Heart left ventricle (tissue), 16 donors: ENCODE measurements around the gene DNM3. TPM values are rescaled to one million over a fixed set of nuclear protein-coding genes. Genes with fewer than 3 reads are reported as not detected.

ENCODE experiments used
- ATAC-seq, 4 donors: fragments of 200-7000 bp; cut with Tn5 transposase; one replicate each; pipeline ENCODE4 v1.9.1; 2020 to 2022; ENCODE audit warnings: moderate library complexity in 4 of 4, mild to moderate bottlenecking in 3 of 4, moderate number of reproducible peaks in 1 of 4
- DNase-seq, 5 donors: peaks; one replicate each; pipeline ENCODE4 v3.0.0-alpha.2; 2020
- H3K27ac ChIP-seq, 12 donors: fragments of 200-600 bp; sonication (generic) in 4 of 12; one replicate each; pipeline versions ENCODE4 v1.5.0 to v1.8.0; 2016 to 2022; ENCODE audit warnings: mild to moderate bottlenecking in 2 of 12
- H3K27me3 ChIP-seq, 9 donors: fragments of 200-600 bp; sonication (generic) in 2 of 9; one replicate each; pipeline versions ENCODE4 v1.5.1 to v1.8.0; 2016 to 2022; ENCODE audit warnings: mild to moderate bottlenecking in 3 of 9
- H3K36me3 ChIP-seq, 9 donors: fragments of 200-600 bp; sonication (generic) in 2 of 9; one replicate each; pipeline versions ENCODE4 v1.5.0 to v1.8.0; 2018 to 2022; ENCODE audit warnings: mild to moderate bottlenecking in 2 of 9
- H3K4me1 ChIP-seq, 12 donors: fragments of 200-600 bp; sonication (generic) in 4 of 12; one replicate each; pipeline versions ENCODE4 v1.5.0 to v1.8.0; 2016 to 2022; ENCODE audit warnings: mild to moderate bottlenecking in 3 of 12
- H3K4me3 ChIP-seq, 12 donors: fragments of 200-600 bp; sonication (generic) in 4 of 12; one replicate each; pipeline versions ENCODE4 v1.5.0 to v1.8.0; 2017 to 2022; ENCODE audit warnings: mild to moderate bottlenecking in 9 of 12, moderate library complexity in 4 of 12
- H3K9me3 ChIP-seq, 12 donors: fragments of 200-600 bp; sonication (generic) in 4 of 12; one replicate each; pipeline versions ENCODE4 v1.5.0 to v1.8.0; 2016 to 2022; ENCODE audit warnings: mild to moderate bottlenecking in 1 of 12
- CTCF ChIP-seq, 12 donors: fragments of 200-600 bp; sonication (generic) in 4 of 12; IDR thresholded peaks; one replicate each; pipeline versions ENCODE4 v1.5.0 to v1.8.0; 2018 to 2022; ENCODE audit warnings: antibody characterized with exemption in 12 of 12, mild to moderate bottlenecking in 5 of 12
- POLR2A ChIP-seq, 2 donors: fragments of 450-650 bp; IDR thresholded peaks; one replicate each; pipeline ENCODE4 v1.6.1; 2017; ENCODE audit warnings: antibody characterized with exemption in 2 of 2, mild to moderate bottlenecking in 2 of 2, moderate library complexity in 2 of 2
- WGBS, 4 donors: extraction: QIAGEN DNeasy Blood & Tissue Kit in 2 of 4; methylation state at CpG; one replicate each; pipeline versions ENCODE4 v1.1.5 to v1.1.7; 2013 to 2018; 5-methylcytosine and 5-hydroxymethylcytosine counted together
- intact Hi-C, 10 donors: fragments of 100-400 bp; cut with DNase I; formaldehyde crosslinking; loops; one replicate each; pipeline versions ENCODE4 v1.11.1 to v1.14.2; 2022
- polyA plus RNA-seq, 2 donors: library from polyadenylated mRNA; stranded (reverse); fragments of 200-250 nt; gene quantifications; one replicate each; pipeline ENCODE4 v1.2.3, GENCODE V29; 2013
- total RNA-seq, 9 donors: library from RNA; depleted of rRNA in 2 of 9; stranded (reverse); fragments of >200 nt in 2 of 9; fragmentation: NEBNext Ultra II Directional in 3 of 9; extraction: Animal tissue kit (Norgen Biotek cat#: 25700) in 3 of 9; gene quantifications; one replicate each; pipeline versions ENCODE4 v1.1.0 to v1.2.4, GENCODE V29; 2016 to 2023
- donor health status: ischemic (EF 13 %, LVEDD 7.1; RV severe dilation, severe dysfunction).
- donor health status: healthy with polysubstance abuse.
- donor health status: DM: no; HTN: yes; CAD: no.
- donor health status: DM: no; HTN: no; CAD: no.
- donor health status: ischemic (EF 25% LVEDD 6.9; RV normal size, moderate dysfunction).
- donor health status: ischemic (EF 25% LVEDD 5.7; RV mildly dilated, moderate dysfunction).
- donor health status: healthy.
- donor health status: DM: yes; HTN: yes; CAD: no.
- donor health status: ischemic (EF 35%, LVEDD 5.7; RV mildly dilated, moderate dysfunction).
- donor health status: nonischemic (EF 11% LVEDD 7.7; RV severe dilation, severe dysfunction).
- donor health status: DM: yes; HTN: yes; CAD: no.
- donor health status: PGD.
- donor health status: ischemic (EF 29% LVEDD 5.4; RV normal size, mild dysfunction).
- donor health status: nonischemic (EF 23%, LVEDD 6.1; RV moderate dilation, normal function).

DNM3 gene
- total and polyA plus RNA-seq, 11 donors = 0.44 to 3.9 (median 1.9) TPM

DNA sequence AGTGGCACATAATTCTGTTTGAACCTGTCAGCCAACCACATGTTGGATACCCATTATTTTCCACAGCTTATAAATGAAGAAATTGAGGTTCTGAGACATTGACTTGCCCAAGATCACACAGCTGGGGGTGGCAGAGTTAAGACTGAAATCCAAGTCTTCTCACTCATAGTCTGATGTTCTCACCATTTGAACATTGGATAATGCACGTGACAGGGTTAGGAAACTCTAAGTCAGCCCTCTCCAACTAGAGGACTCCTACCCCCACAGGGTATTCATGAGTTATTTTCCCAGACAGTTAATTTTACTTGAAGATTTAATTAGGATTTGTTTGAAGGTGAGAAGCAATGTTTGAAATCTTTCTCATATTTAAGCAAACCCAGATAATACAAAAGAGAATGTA, 541.1 kb downstream of the DNM3 start:
- WGBS, 4 donors = 76 to 89% (median 82%) methylated on average over 1 of the region's 1 CpG
- DNase-seq (no peak), ATAC-seq (peak in 1 of 4 donors; percentile 52)
- intact Hi-C loops = no loop called here
- H3K27me3 ChIP-seq = no peaks in the 10 kb centered on the region
- no peak for TF ChIP-seq CTCF (IDR thresholded peaks at IDR 0.05)
- TF ChIP-seq POLR2A (IDR thresholded peaks at IDR 0.05) = no peak
- no peak overlapping the region for H3K4me3 ChIP-seq
- peaks cover 0 to 28% (median 7%) of the 10 kb centered on the region in 12 donors for H3K4me1 ChIP-seq
- H3K9me3 ChIP-seq = no peaks in the 10 kb centered on the region
- H3K36me3 ChIP-seq = no peaks in the 10 kb centered on the region
- peak overlapping the region in 1 of 12 donors; percentile 11 for H3K27ac ChIP-seq

DNA sequence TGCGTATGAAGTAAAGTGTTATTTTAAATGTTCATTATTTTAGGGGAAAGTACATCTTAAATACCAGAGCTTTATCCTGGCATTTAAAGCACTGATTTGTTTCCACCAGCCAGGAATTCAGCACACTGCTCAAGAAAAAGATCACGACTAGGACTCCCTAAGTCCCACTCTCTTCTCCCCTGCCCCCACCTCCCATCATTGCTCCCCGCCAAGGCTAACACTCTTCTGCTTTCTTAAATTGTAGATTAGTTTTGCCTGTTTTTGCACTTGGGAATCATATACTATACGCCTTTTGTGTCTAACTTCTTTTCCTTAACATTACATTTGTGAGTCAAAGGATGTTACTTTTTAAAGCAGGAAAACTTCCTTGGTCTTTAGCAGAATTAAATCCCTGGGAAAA, 541.7 kb downstream of the DNM3 start:
- Histone ChIP-seq H3K27ac (peak overlapping the region in 5 of 12 donors; percentile 1 to 51 (median 11)), H3K9me3 (no peaks in the 10 kb centered on the region), H3K27me3 (no peaks in the 10 kb centered on the region), H3K4me3 (peak overlapping the region in 2 of 12 donors; percentile 1 to 15), H3K4me1 (peaks cover 0 to 28% (median 7%) of the 10 kb centered on the region in 12 donors), H3K36me3 (no peaks in the 10 kb centered on the region)
- ATAC-seq (peak in 1 of 4 donors; percentile 42), DNase-seq (no peak)
- 65 to 75% (median 72%) methylated on average over 4 of the region's 4 CpGs for WGBS, 4 donors
- TF ChIP-seq CTCF (IDR thresholded peaks at IDR 0.05) = no peak
- no peak for TF ChIP-seq POLR2A (IDR thresholded peaks at IDR 0.05)
- intact Hi-C loops = no loop called here

DNA sequence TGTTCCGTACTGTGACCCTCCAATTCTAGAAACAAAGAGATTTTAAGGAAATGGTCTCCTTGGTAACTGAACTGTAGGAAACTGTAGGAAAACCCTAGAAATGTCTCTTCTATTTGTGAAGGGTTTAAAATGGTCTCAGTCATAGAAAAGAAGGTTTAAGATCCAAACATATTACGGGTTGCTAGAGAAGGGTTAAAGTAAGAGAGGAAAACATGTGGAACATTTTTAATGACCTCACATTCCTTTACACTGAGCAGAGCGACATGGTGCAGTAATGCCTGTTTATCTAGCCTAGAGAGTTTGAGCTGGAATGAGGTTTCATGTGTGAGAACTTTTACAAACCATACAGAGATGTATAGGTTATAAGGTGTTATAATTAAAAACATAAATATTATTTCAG, 542.2 kb downstream of the DNM3 start:
- no peak for DNase-seq
- intact Hi-C loops = no loop called here
- 23 to 45% (median 32%) methylated on average over 3 of the region's 3 CpGs for WGBS, 4 donors
- H3K9me3 ChIP-seq = no peaks in the 10 kb centered on the region
- ATAC-seq = peak in 3 of 4 donors; percentile 48 to 77 (median 69)
- H3K27ac ChIP-seq = peak overlapping the region in 5 of 12 donors; percentile 1 to 51 (median 11)
- TF ChIP-seq POLR2A (IDR thresholded peaks at IDR 0.05) (no peak), CTCF (IDR thresholded peaks at IDR 0.05) (no peak)
- peak overlapping the region in 2 of 12 donors; percentile 1 to 15 for H3K4me3 ChIP-seq
- peaks cover 0 to under 1% (median 0%) of the 10 kb centered on the region in 9 donors for H3K36me3 ChIP-seq
- peaks cover 0 to 28% (median 7%) of the 10 kb centered on the region in 12 donors for H3K4me1 ChIP-seq
- H3K27me3 ChIP-seq = no peaks in the 10 kb centered on the region

GRCh38 chr1:172384656-172385055, 543.4 kb downstream of the DNM3 start:
- peaks cover 0 to 4% (median 0%) of the 10 kb centered on the region in 9 donors for H3K36me3 ChIP-seq
- H3K4me1 ChIP-seq = peaks cover 0 to 30% (median 9%) of the 10 kb centered on the region in 12 donors
- intact Hi-C loops = no loop called here
- H3K4me3 ChIP-seq = no peak overlapping the region
- H3K27me3 ChIP-seq = no peaks in the 10 kb centered on the region
- H3K27ac ChIP-seq = no peak overlapping the region
- ATAC-seq (no peak), DNase-seq (no peak)
- WGBS, 4 donors = 97 to 98% (median 98%) methylated on average over 1 of the region's 1 CpG
- TF ChIP-seq CTCF (IDR thresholded peaks at IDR 0.05) = no peak
- no peak for TF ChIP-seq POLR2A (IDR thresholded peaks at IDR 0.05)
- no peaks in the 10 kb centered on the region for H3K9me3 ChIP-seq
